K562 (cell line): Measurements from ENCODE around the gene ABR. TPM values are rescaled to one million over a fixed set of nuclear protein-coding genes. Genes with fewer than 3 reads are reported as not detected.

Source experiments
- ATAC-seq: fragments of 200-7000 bp; cut with Tn5 transposase; 3 replicates; pipeline ENCODE4 v1.9.1; 2020; ENCODE audit warnings: moderate library complexity
- BruUV-seq: library from RNA; stranded (reverse); fragments of 400-500 nt; replicated peaks from 2 replicates; lab custom pipeline; 2021; lab: Mats Ljungman, UMichigan
- CTCF ChIA-PET: fragments of 300-600 bp; formaldehyde crosslinking; extraction: SDS; loops from one replicate; lab custom pipeline; 2021; ENCODE audit warnings: low intra/inter-chr PET ratio; lab: Yijun Ruan, JAX
- POLR2A ChIA-PET: fragments of 300-600, 350-650 bp; sonication (Branson Sonifier 250); formaldehyde crosslinking; extraction: SDS; loops from one replicate; lab custom pipeline; 2021; ENCODE audit warnings: antibody characterized with exemption, inconsistent platforms; lab: Yijun Ruan, JAX
- DNase-seq, 4 experiments: peaks; one replicate each; pipeline versions ENCODE4 v3.0.0 to v3.0.0-alpha.2; 2011 to 2018; ENCODE audit warnings: low spot score in 3 of 4, mixed read lengths in 3 of 4; ENCODE audit errors: extremely low read depth in 1 of 4
- FAIRE-seq: peaks from 2 replicates; lab custom pipeline; 2011; peaks lifted over from hg19 to GRCh38; lab: Jason Lieb, UNC
- H2AFZ ChIP-seq: 2 replicates; pipeline ENCODE4 v1.6.0; 2011; ENCODE audit warnings: low read depth, low read length, control low read depth, inconsistent platforms
- H3K27ac ChIP-seq: fragments of 200-600 bp; 3 replicates; pipeline ENCODE4 v1.8.0; 2011; ENCODE audit warnings: low read depth, mild to moderate bottlenecking, control low read depth, inconsistent platforms, low read length, moderate library complexity, mixed read lengths; ENCODE audit errors: extremely low read depth
- H3K27me3 ChIP-seq, 2 experiments: fragments of 300-600 bp in 1 of 2; 2 replicates in 1 of 2; 3 replicates in 1 of 2; pipeline versions ENCODE4 v1.6.0 to v1.8.0; 2011; ENCODE audit warnings: inconsistent platforms in 2 of 2, low read length in 2 of 2, mild to moderate bottlenecking in 1 of 2, mixed read lengths in 1 of 2, moderate library complexity in 1 of 2; ENCODE audit not compliant: control insufficient read depth in 2 of 2, insufficient read depth in 2 of 2
- H3K36me3 ChIP-seq: fragments of 300-600 bp; 3 replicates; pipeline ENCODE4 v1.8.0; 2011; ENCODE audit warnings: mild to moderate bottlenecking, low read length, inconsistent platforms; ENCODE audit not compliant: control insufficient read depth, insufficient read depth
- H3K4me1 ChIP-seq, 2 experiments: fragments of 200-600 bp in 1 of 2; replicated peaks in 1 of 2; 2 replicates in 1 of 2; 3 replicates in 1 of 2; pipeline versions ENCODE4 v1.5.1 to v1.8.0; 2011; ENCODE audit warnings: inconsistent platforms in 2 of 2, low read length in 2 of 2, mild to moderate bottlenecking in 1 of 2, mixed read lengths in 1 of 2, moderate library complexity in 1 of 2; ENCODE audit not compliant: control insufficient read depth in 2 of 2, insufficient read depth in 2 of 2
- H3K4me2 ChIP-seq: 2 replicates; pipeline ENCODE4 v1.6.1; 2011; ENCODE audit warnings: low read length, control low read depth, inconsistent platforms, mixed read lengths; ENCODE audit not compliant: insufficient read depth
- H3K4me3 ChIP-seq: fragments of 200-600 bp; sonication (generic), shearing (Covaris generic); 2 replicates; pipeline ENCODE4 v1.5.1; 2016; ENCODE audit warnings: control low read depth, inconsistent platforms
- H3K79me2 ChIP-seq: fragments of 200-600 bp; 3 replicates; pipeline ENCODE4 v1.8.0; 2011; ENCODE audit warnings: low read length, inconsistent platforms; ENCODE audit not compliant: control insufficient read depth, insufficient read depth
- H3K9ac ChIP-seq, 2 experiments: 2 replicates each; pipeline versions ENCODE4 v1.6.0 to v1.6.1; 2011; ENCODE audit warnings: low read depth in 2 of 2, low read length in 2 of 2, control low read depth in 1 of 2, inconsistent platforms in 1 of 2, mild to moderate bottlenecking in 1 of 2, mixed read lengths in 1 of 2; ENCODE audit not compliant: insufficient read depth in 1 of 2
- H3K9me1 ChIP-seq: one replicate; pipeline ENCODE4 v1.6.0; 2011; ENCODE audit warnings: inconsistent platforms, mild to moderate bottlenecking, low read length, moderate library complexity; ENCODE audit not compliant: control insufficient read depth, insufficient read depth
- H3K9me3 ChIP-seq: replicated peaks from 2 replicates; pipeline ENCODE4 v1.5.1; 2011; ENCODE audit warnings: low read depth, low read length, inconsistent platforms; ENCODE audit not compliant: control insufficient read depth, insufficient read depth
- H4K20me1 ChIP-seq: replicated peaks from 2 replicates; pipeline ENCODE4 v1.6.1; 2011; ENCODE audit warnings: low read length, inconsistent platforms, mixed read lengths; ENCODE audit not compliant: control insufficient read depth, insufficient read depth
- E2F3 ChIP-seq: fragments of 250-450 bp; sonication (Bioruptor Pico); IDR thresholded peaks from 2 replicates; pipeline ENCODE4 v1.4.0; 2020; ENCODE audit warnings: mild to moderate bottlenecking
- ETV1 ChIP-seq: fragments of 450-650 bp; conservative IDR thresholded peaks from 2 replicates; pipeline ENCODE4 v1.6.1; 2016; ENCODE audit warnings: missing genetic modification characterization, control low read depth, low read depth, missing compliant biosample characterization
- POU5F1 ChIP-seq: fragments of 150-350 bp; IDR thresholded peaks from 2 replicates; pipeline ENCODE4 v1.6.1; 2014; ENCODE audit warnings: borderline replicate concordance, low read length, low read depth, mild to moderate bottlenecking; ENCODE audit not compliant: partially characterized antibody
- TEAD2 ChIP-seq: fragments of 450-650 bp; IDR thresholded peaks from 2 replicates; pipeline ENCODE4 v1.6.1; 2016; ENCODE audit warnings: missing genetic modification characterization, control low read depth, missing compliant biosample characterization
- ZKSCAN8 ChIP-seq: fragments of 200-800 bp; sonication (Bioruptor generic); IDR thresholded peaks from 2 replicates; pipeline ENCODE4 v1.6.1; 2016; ENCODE audit warnings: missing genetic modification characterization, missing compliant biosample characterization
- WGBS: fragments of 100-300 bp; shearing (Covaris generic); methylation state at CpG from one replicate; pipeline ENCODE4 v1.1.6; 2016; ENCODE audit warnings: low coverage, mixed read lengths; ENCODE audit not compliant: insufficient coverage; ENCODE audit errors: missing lambda C conversion rate; 5-methylcytosine and 5-hydroxymethylcytosine counted together
- in situ Hi-C: fragments of 300-500 bp; cut with MboI; formaldehyde crosslinking; loops from 4 replicates; pipeline ENCODE4 v1.15.0; 2018; ENCODE audit warnings: inconsistent platforms, mixed read lengths
- intact Hi-C: fragments of 100-400 bp; cut with micrococcal nuclease; formaldehyde crosslinking; loops from 2 replicates; pipeline ENCODE4 v1.14.2; 2022
- polyA plus RNA-seq, 8 experiments: library from polyadenylated mRNA; depleted of rRNA in 4 of 8; stranded (reverse) in 5 of 8; unstranded in 3 of 8; fragments of >200 nt; fragmentation: Nextera tagmentation in 2 of 8; fragmentation: Illumina TruSeq in 1 of 8; extraction: Ambion mirVana in 2 of 8; extraction: Trizol in 1 of 8; gene quantifications; 2 replicates each; pipeline versions ENCODE4 v1.2.1 to v1.2.3, GENCODE V29; 2011 to 2014; ENCODE audit warnings: inconsistent platforms in 1 of 8, missing spikeins in 1 of 8
- total RNA-seq, 7 experiments: library from RNA; depleted of rRNA in 6 of 7; stranded (reverse); fragments of >200 nt in 6 of 7; fragmentation: Illumina TruSeq in 2 of 7; extraction: Trizol in 2 of 7; gene quantifications; 2 replicates each; pipeline versions ENCODE4 v1.2.1 to v1.2.3, GENCODE V29; 2011 to 2021; ENCODE audit warnings: low replicate concordance in 1 of 7
- TF ChIP-seq, protein P1 (sequence below): fragments of 250-450 bp; sonication (Bioruptor Pico); IDR thresholded peaks from 2 replicates; pipeline ENCODE4 v1.4.0; 2020

The ABR gene
- total and polyA plus RNA-seq, 9 of the 15 experiments (the other 6 are each of a cell fraction or from before 2014, with no cell fraction given) = 0.07 to 1.6 (median 0.37) TPM; not detected in 1

GRCh38 chr17:954431-955164 is 225.2 kb downstream of the ABR start (continued):
- TF ChIP-seq, protein P1, sequence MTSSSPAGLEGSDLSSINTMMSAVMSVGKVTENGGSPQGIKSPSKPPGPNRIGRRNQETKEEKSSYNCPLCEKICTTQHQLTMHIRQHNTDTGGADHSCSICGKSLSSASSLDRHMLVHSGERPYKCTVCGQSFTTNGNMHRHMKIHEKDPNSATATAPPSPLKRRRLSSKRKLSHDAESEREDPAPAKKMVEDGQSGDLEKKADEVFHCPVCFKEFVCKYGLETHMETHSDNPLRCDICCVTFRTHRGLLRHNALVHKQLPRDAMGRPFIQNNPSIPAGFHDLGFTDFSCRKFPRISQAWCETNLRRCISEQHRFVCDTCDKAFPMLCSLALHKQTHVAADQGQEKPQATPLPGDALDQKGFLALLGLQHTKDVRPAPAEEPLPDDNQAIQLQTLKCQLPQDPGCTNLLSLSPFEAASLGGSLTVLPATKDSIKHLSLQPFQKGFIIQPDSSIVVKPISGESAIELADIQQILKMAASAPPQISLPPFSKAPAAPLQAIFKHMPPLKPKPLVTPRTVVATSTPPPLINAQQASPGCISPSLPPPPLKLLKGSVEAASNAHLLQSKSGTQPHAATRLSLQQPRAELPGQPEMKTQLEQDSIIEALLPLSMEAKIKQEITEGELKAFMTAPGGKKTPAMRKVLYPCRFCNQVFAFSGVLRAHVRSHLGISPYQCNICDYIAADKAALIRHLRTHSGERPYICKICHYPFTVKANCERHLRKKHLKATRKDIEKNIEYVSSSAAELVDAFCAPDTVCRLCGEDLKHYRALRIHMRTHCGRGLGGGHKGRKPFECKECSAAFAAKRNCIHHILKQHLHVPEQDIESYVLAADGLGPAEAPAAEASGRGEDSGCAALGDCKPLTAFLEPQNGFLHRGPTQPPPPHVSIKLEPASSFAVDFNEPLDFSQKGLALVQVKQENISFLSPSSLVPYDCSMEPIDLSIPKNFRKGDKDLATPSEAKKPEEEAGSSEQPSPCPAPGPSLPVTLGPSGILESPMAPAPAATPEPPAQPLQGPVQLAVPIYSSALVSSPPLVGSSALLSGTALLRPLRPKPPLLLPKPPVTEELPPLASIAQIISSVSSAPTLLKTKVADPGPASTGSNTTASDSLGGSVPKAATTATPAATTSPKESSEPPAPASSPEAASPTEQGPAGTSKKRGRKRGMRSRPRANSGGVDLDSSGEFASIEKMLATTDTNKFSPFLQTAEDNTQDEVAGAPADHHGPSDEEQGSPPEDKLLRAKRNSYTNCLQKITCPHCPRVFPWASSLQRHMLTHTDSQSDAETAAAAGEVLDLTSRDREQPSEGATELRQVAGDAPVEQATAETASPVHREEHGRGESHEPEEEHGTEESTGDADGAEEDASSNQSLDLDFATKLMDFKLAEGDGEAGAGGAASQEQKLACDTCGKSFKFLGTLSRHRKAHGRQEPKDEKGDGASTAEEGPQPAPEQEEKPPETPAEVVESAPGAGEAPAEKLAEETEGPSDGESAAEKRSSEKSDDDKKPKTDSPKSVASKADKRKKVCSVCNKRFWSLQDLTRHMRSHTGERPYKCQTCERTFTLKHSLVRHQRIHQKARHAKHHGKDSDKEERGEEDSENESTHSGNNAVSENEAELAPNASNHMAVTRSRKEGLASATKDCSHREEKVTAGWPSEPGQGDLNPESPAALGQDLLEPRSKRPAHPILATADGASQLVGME (CRISPR knock-in tag) = no peak
- no peak for TF ChIP-seq POU5F1

GRCh38 chr17:953767-954166 is 226.0 kb downstream of the ABR start:
- DNase-seq (no peak), ATAC-seq (no peak), FAIRE-seq (no peak)
- Histone ChIP-seq H3K9me3 (no peaks in the 10 kb centered on the region), H3K36me3 (no peaks in the 10 kb centered on the region), H2AFZ (no peak overlapping the region), H3K4me2 (no peak overlapping the region), H4K20me1 (no peaks in the 10 kb centered on the region), H3K79me2 (no peaks in the 10 kb centered on the region), H3K4me3 (no peak overlapping the region), H3K27ac (no peak overlapping the region), H3K4me1 (peaks cover 0 to 4% of the 10 kb centered on the region in 2 experiments; a peak in 1 of 5 replicates), H3K27me3 (peaks cover 9 to 41% of the 10 kb centered on the region in 2 experiments; a peak in 3 of 5 replicates), H3K9me1 (no peaks in the 10 kb centered on the region), H3K9ac (no peak overlapping the region)
- ChIA-PET POLR2A (interaction anchor here (0.9 kb wide), 1 partner anchor 12 kb away, joined by 3 read pairs; no protein-coding TSS in a partner anchor), CTCF (no interaction called here)
- TF ChIP-seq ZKSCAN8 (CRISPR knock-in tag) = no peak
- no peak for TF ChIP-seq E2F3 (CRISPR knock-in tag)
- no peak for TF ChIP-seq TEAD2 (tag)
- TF ChIP-seq ETV1 (tag) = no peak
- no TSS peak for BruUV-seq
- intact Hi-C loops = no loop called here
- WGBS = 0% methylated on average over 15 of the region's 16 CpGs
- in situ Hi-C loops = no loop called here
